H1 (cell line): ENCODE measurements around the gene JTB. TPM values are rescaled to one million over a fixed set of nuclear protein-coding genes. Genes with fewer than 3 reads are reported as not detected.
A peak's percentile ranks its signal among the peaks of the same experiment; 100 is the strongest.

Experiments
- CTCF ChIA-PET: fragments of 300-600 bp; sonication (Branson Sonifier 250); formaldehyde crosslinking; loops from one replicate; lab custom pipeline; 2021; ENCODE audit not compliant: partially characterized antibody; lab: Charles Lee
- POLR2A ChIA-PET: fragments of 300-600 bp; sonication (Branson Sonifier 250); formaldehyde crosslinking; loops from one replicate; lab custom pipeline; 2021; ENCODE audit warnings: inconsistent platforms; ENCODE audit not compliant: partially characterized antibody; lab: Charles Lee
- DNase-seq, 2 experiments: peaks; one replicate each; pipeline versions ENCODE4 v3.0.0 to v3.0.0-alpha.2; 2010 to 2022; ENCODE audit warnings: low spot score in 2 of 2, low read depth in 1 of 2, mixed read lengths in 1 of 2
- FAIRE-seq: peaks from 2 replicates; lab custom pipeline; 2011; peaks lifted over from hg19 to GRCh38; lab: Jason Lieb, UNC
- H2AFZ ChIP-seq: 2 replicates; pipeline ENCODE4 v1.8.1; 2012; ENCODE audit warnings: low read length, inconsistent platforms
- H2AK5ac ChIP-seq: 2 replicates; pipeline ENCODE4 v1.6.1; 2013; ENCODE audit warnings: low read depth, low read length
- H2BK120ac ChIP-seq: replicated peaks from 2 replicates; pipeline ENCODE3; 2013; ENCODE audit warnings: low read depth, low read length, inconsistent platforms
- H2BK12ac ChIP-seq: 2 replicates; pipeline ENCODE4 v1.6.1; 2013; ENCODE audit warnings: low read depth, low read length
- H2BK15ac ChIP-seq: 2 replicates; pipeline ENCODE4 v1.6.1; 2013; ENCODE audit warnings: low read length
- H2BK20ac ChIP-seq: 2 replicates; pipeline ENCODE4 v1.6.1; 2013; ENCODE audit warnings: low read length
- H2BK5ac ChIP-seq: 2 replicates; pipeline ENCODE4 v1.6.1; 2013; ENCODE audit warnings: low read depth, low read length
- H3K14ac ChIP-seq: 2 replicates; pipeline ENCODE4 v1.6.1; 2013; ENCODE audit warnings: inconsistent platforms; ENCODE audit not compliant: insufficient read length
- H3K18ac ChIP-seq: 2 replicates; pipeline ENCODE4 v1.6.1; 2013; ENCODE audit warnings: low read length; ENCODE audit errors: extremely low read depth
- H3K23ac ChIP-seq: 2 replicates; pipeline ENCODE4 v1.6.1; 2013; ENCODE audit warnings: inconsistent platforms; ENCODE audit not compliant: insufficient read length
- H3K23me2 ChIP-seq: 2 replicates; pipeline ENCODE4 v1.6.1; 2013; ENCODE audit warnings: low read depth, low read length
- H3K27ac ChIP-seq: 2 replicates; pipeline ENCODE4 v1.6.1; 2011; ENCODE audit warnings: low read depth, low read length, inconsistent platforms
- H3K27me3 ChIP-seq, 4 experiments: replicated peaks in 1 of 4; 1 replicate in 1 of 4; 2 replicates in 3 of 4; pipeline versions ENCODE4 v1.6.1 to v1.8.1; 2011 to 2013; ENCODE audit warnings: low read length in 3 of 4, mild to moderate bottlenecking in 3 of 4, inconsistent platforms in 2 of 4, mixed read lengths in 2 of 4, moderate library complexity in 1 of 4; ENCODE audit not compliant: control insufficient read depth in 3 of 4, insufficient read depth in 3 of 4; ENCODE audit errors: extremely low read depth in 1 of 4
- H3K36me3 ChIP-seq, 4 experiments: 2 replicates each; pipeline versions ENCODE4 v1.6.1 to v1.8.1; 2011 to 2013; ENCODE audit warnings: mild to moderate bottlenecking in 4 of 4, low read length in 3 of 4, moderate library complexity in 2 of 4, control low read depth in 1 of 4, inconsistent platforms in 1 of 4; ENCODE audit not compliant: insufficient read depth in 4 of 4, control insufficient read depth in 2 of 4
- H3K4ac ChIP-seq: replicated peaks from 2 replicates; pipeline ENCODE3; 2013; ENCODE audit warnings: low read length, low read depth, mixed read lengths, inconsistent platforms; ENCODE audit not compliant: insufficient read length
- H3K4me1 ChIP-seq, 4 experiments: replicated peaks in 1 of 4; 1 replicate in 1 of 4; 2 replicates in 3 of 4; pipeline versions ENCODE4 v1.6.1 to v1.8.1; 2011 to 2013; ENCODE audit warnings: low read length in 3 of 4, inconsistent platforms in 2 of 4, mixed read lengths in 1 of 4; ENCODE audit not compliant: insufficient read depth in 4 of 4, control insufficient read depth in 3 of 4
- H3K4me2 ChIP-seq, 2 experiments: 2 replicates each; pipeline versions ENCODE4 v1.6.1 to v1.8.1; 2011 to 2013; ENCODE audit warnings: low read depth in 2 of 2, low read length in 2 of 2, control low read depth in 1 of 2, inconsistent platforms in 1 of 2, mild to moderate bottlenecking in 1 of 2; ENCODE audit not compliant: insufficient read depth in 1 of 2
- H3K4me3 ChIP-seq, 4 experiments: fragments of 200-600, 300-600 bp in 1 of 4; sonication (generic), shearing (Covaris generic), sonication (Bioruptor Twin) in 1 of 4; 2 replicates each; pipeline versions ENCODE4 v1.5.1 to v1.8.1; 2011 to 2016; ENCODE audit warnings: low read length in 4 of 4, low read depth in 3 of 4, control low read depth in 2 of 4, inconsistent platforms in 2 of 4, mild to moderate bottlenecking in 2 of 4, mixed read lengths in 1 of 4, moderate library complexity in 1 of 4; ENCODE audit not compliant: insufficient read depth in 2 of 4; ENCODE audit errors: extremely low read depth in 1 of 4
- H3K56ac ChIP-seq: replicated peaks from 2 replicates; pipeline ENCODE3; 2013; ENCODE audit warnings: low read depth, mild to moderate bottlenecking, mixed read lengths, low read length, inconsistent platforms; ENCODE audit not compliant: insufficient read length
- H3K79me1 ChIP-seq: 2 replicates; pipeline ENCODE4 v1.6.1; 2013; ENCODE audit warnings: low read depth, low read length, control low read depth
- H3K79me2 ChIP-seq, 2 experiments: 2 replicates each; pipeline versions ENCODE4 v1.6.1 to v1.8.1; 2012 to 2013; ENCODE audit warnings: low read length in 2 of 2, mild to moderate bottlenecking in 2 of 2, inconsistent platforms in 1 of 2; ENCODE audit not compliant: insufficient read depth in 2 of 2, control insufficient read depth in 1 of 2
- H3K9ac ChIP-seq, 4 experiments: replicated peaks in 1 of 4; 1 replicate in 1 of 4; 2 replicates in 3 of 4; pipeline versions ENCODE4 v1.6.1 to v1.8.1; 2011 to 2013; ENCODE audit warnings: low read depth in 3 of 4, low read length in 3 of 4, control low read depth in 2 of 4, mild to moderate bottlenecking in 2 of 4, moderate library complexity in 2 of 4, inconsistent platforms in 1 of 4; ENCODE audit errors: extremely low read depth in 1 of 4
- H3K9me3 ChIP-seq, 2 experiments: 2 replicates each; pipeline versions ENCODE4 v1.6.1 to v1.8.1; 2012 to 2013; ENCODE audit warnings: mild to moderate bottlenecking in 2 of 2, moderate library complexity in 2 of 2, control low read depth in 1 of 2, inconsistent platforms in 1 of 2, low read depth in 1 of 2, low read length in 1 of 2, mixed read lengths in 1 of 2; ENCODE audit not compliant: insufficient read depth in 2 of 2
- H4K20me1 ChIP-seq, 2 experiments: replicated peaks in 1 of 2; 2 replicates each; pipeline versions ENCODE3 to v1.8.1; 2011 to 2013; ENCODE audit warnings: inconsistent platforms in 2 of 2, low read length in 2 of 2, mild to moderate bottlenecking in 1 of 2; ENCODE audit not compliant: insufficient read depth in 2 of 2, control insufficient read depth in 1 of 2
- H4K5ac ChIP-seq: 2 replicates; pipeline ENCODE4 v1.6.1; 2013; ENCODE audit warnings: low read length, low read depth, mixed read lengths, inconsistent platforms; ENCODE audit not compliant: insufficient read length
- H4K8ac ChIP-seq: 2 replicates; pipeline ENCODE4 v1.8.0; 2013; ENCODE audit warnings: mild to moderate bottlenecking, moderate library complexity, low read length, inconsistent platforms; ENCODE audit not compliant: insufficient read depth; ENCODE audit errors: extremely low read depth
- H4K91ac ChIP-seq: replicated peaks from 2 replicates; pipeline ENCODE3; 2013; ENCODE audit warnings: low read length, mixed read lengths, inconsistent platforms; ENCODE audit not compliant: insufficient read length
- ATF2 ChIP-seq: IDR thresholded peaks from 2 replicates; pipeline ENCODE4 v1.6.1; 2012; ENCODE audit warnings: low read length, inconsistent platforms
- CHD2 ChIP-seq: IDR thresholded peaks from 2 replicates; pipeline ENCODE4 v1.6.1; 2012; ENCODE audit warnings: low read length, improper control_type of control experiment
- CREB1 ChIP-seq: IDR thresholded peaks from 2 replicates; pipeline ENCODE4 v1.6.1; 2012; ENCODE audit warnings: inconsistent platforms
- EGR1 ChIP-seq: IDR thresholded peaks from 2 replicates; pipeline ENCODE4 v1.6.1; 2011; ENCODE audit warnings: low read depth, low read length, borderline replicate concordance
- JUND ChIP-seq: IDR thresholded peaks from 2 replicates; pipeline ENCODE4 v1.6.1; 2011; ENCODE audit warnings: mild to moderate bottlenecking, improper control_type of control experiment, low read length
- PHF8 ChIP-seq: fragments of 200-600 bp; sonication (generic); conservative IDR thresholded peaks from 2 replicates; pipeline ENCODE4 v1.7.1; 2012; ENCODE audit warnings: low read depth, mild to moderate bottlenecking, inconsistent platforms, low read length, moderate library complexity
- POU5F1 ChIP-seq: IDR thresholded peaks from 2 replicates; pipeline ENCODE4 v1.6.1; 2011; ENCODE audit warnings: low read depth, mild to moderate bottlenecking, low read length, moderate library complexity
- RFX5 ChIP-seq: IDR thresholded peaks from 2 replicates; pipeline ENCODE4 v1.6.1; 2011; ENCODE audit warnings: low read depth, low read length, improper control_type of control experiment, borderline replicate concordance
- SIN3A ChIP-seq, 2 experiments: IDR thresholded peaks in 1 of 2; conservative IDR thresholded peaks in 1 of 2; 2 replicates each; pipeline ENCODE4 v1.6.1; 2011 to 2012; ENCODE audit warnings: low read length in 2 of 2, improper control_type of control experiment in 1 of 2, low read depth in 1 of 2, mild to moderate bottlenecking in 1 of 2
- SRF ChIP-seq: IDR thresholded peaks from 2 replicates; pipeline ENCODE4 v1.6.1; 2011; ENCODE audit warnings: mild to moderate bottlenecking, low read depth, low read length, moderate library complexity
- USF2 ChIP-seq: IDR thresholded peaks from 2 replicates; pipeline ENCODE4 v1.6.1; 2011; ENCODE audit warnings: low read length, improper control_type of control experiment
- WGBS, 2 experiments: shearing (Covaris generic) in 1 of 2; methylation state at CpG; one replicate each; pipeline versions ENCODE4 v1.1.6 to v1.1.7; 2013 to 2015; ENCODE audit warnings: low lambda C conversion rate in 2 of 2, mixed read lengths in 2 of 2, inconsistent platforms in 1 of 2, low coverage in 1 of 2, missing lambda C conversion rate in 1 of 2; ENCODE audit not compliant: insufficient replicate concordance in 2 of 2, insufficient coverage in 1 of 2, insufficient read length in 1 of 2; ENCODE audit errors: extremely low coverage in 1 of 2, missing lambda C conversion rate in 1 of 2; 5-methylcytosine and 5-hydroxymethylcytosine counted together
- polyA plus RNA-seq, 7 experiments: library from polyadenylated mRNA; depleted of rRNA in 3 of 7; stranded (reverse) in 5 of 7; unstranded in 2 of 7; fragments of >200 nt in 5 of 7; fragments of 200-250 nt in 2 of 7; gene quantifications; 1 replicate in 5 of 7; 2 replicates in 1 of 7; 4 replicates in 1 of 7; pipeline versions ENCODE4 v1.2.1 to v1.2.3, GENCODE V29; 2011 to 2013; ENCODE audit warnings: missing spikeins in 2 of 7, mixed read lengths in 2 of 7
- total RNA-seq: library from RNA; stranded (reverse); fragmentation: NEBNext Ultra II Directional; extraction: Animal tissue kit (Norgen Biotek cat#: 25700); gene quantifications from 2 replicates; pipeline ENCODE4 v1.2.1, GENCODE V29; 2021

JTB gene
- total and polyA plus RNA-seq, 2 of the 8 experiments (the other 6 are each of a cell fraction or from before 2014, with no cell fraction given), result 91.1 to 122 TPM

GRCh38 chr1:153951801-153952200 is 25.7 kb downstream of the JTB start:
- H2BK5ac ChIP-seq, result 0 out of 2 replicates have a peak overlapping the region, but pooled peaks have one; percentile 35
- peaks cover 21% of the 10 kb centered on the region for H3K79me1 ChIP-seq
- no peak overlapping the region for H2BK20ac ChIP-seq
- no peak overlapping the region for H3K18ac ChIP-seq
- no peak overlapping the region for H3K4ac ChIP-seq
- no peak overlapping the region for H3K4me3 ChIP-seq
- H2AFZ ChIP-seq, result no peak overlapping the region
- no peak overlapping the region for H3K9ac ChIP-seq
- POLR2A ChIA-PET, result interaction anchor here (4.7 kb wide), 1 partner anchor 10 kb away, joined by 19 read pairs; no protein-coding TSS in a partner anchor
- H2BK12ac ChIP-seq, result no peak overlapping the region
- H3K56ac ChIP-seq, result no peak overlapping the region
- CTCF ChIA-PET, result interaction anchor here (1.7 kb wide), 1 partner anchor 22 kb away, joined by 4 read pairs; no protein-coding TSS in a partner anchor
- H3K4me1 ChIP-seq, result peaks cover 0 to 8% (median 2%) of the 10 kb centered on the region in 4 experiments; a peak in 4 of 7 replicates
- no peak overlapping the region for H2BK120ac ChIP-seq
- WGBS, 2 experiments, result 95% methylated on average over 2 of the region's 2 CpGs; no CpG with 5 or more reads in 1 of the 2 experiments
- H4K8ac ChIP-seq, result no peak overlapping the region; the same call in 1 of the 2 replicates
- H3K9me3 ChIP-seq, result no peaks in the 10 kb centered on the region
- no peak overlapping the region for H4K91ac ChIP-seq
- H3K4me2 ChIP-seq, result no peak overlapping the region
- no peak overlapping the region for H3K23ac ChIP-seq
- DNase-seq (no peak), FAIRE-seq (no peak)
- no peaks in the 10 kb centered on the region for H3K27me3 ChIP-seq
- H2BK15ac ChIP-seq, result no peak overlapping the region
- no peak overlapping the region for H2AK5ac ChIP-seq
- H3K36me3 ChIP-seq, result peaks cover 7 to 30% (median 25%) of the 10 kb centered on the region in 4 experiments
- H3K79me2 ChIP-seq, result peaks cover 12 to 34% of the 10 kb centered on the region in 2 experiments
- no peaks in the 10 kb centered on the region; the same call in 1 of the 2 replicates for H3K23me2 ChIP-seq
- H3K14ac ChIP-seq, result no peak overlapping the region
- no peak overlapping the region for H4K5ac ChIP-seq
- peaks cover 7 to 16% of the 10 kb centered on the region in 2 experiments for H4K20me1 ChIP-seq
- H3K27ac ChIP-seq, result no peak overlapping the region
- TF ChIP-seq RFX5 (no peak), ATF2 (no peak), CHD2 (no peak), USF2 (no peak), PHF8 (no peak), POU5F1 (no peak), SRF (no peak), SIN3A (conservative IDR thresholded peaks at IDR 0.05 in 1 of 2, IDR thresholded peaks at IDR 0.05 in 1 of 2; ENCODE audit: low read depth in 1 of 2, low read length in 2 of 2) (no peak), JUND (no peak), CREB1 (no peak), EGR1 (no peak)
